Uterus (tissue), 4 donors: ENCODE data around the gene LCE3C. TPM values are rescaled to one million over a fixed set of nuclear protein-coding genes. Genes with fewer than 3 reads are reported as not detected.

ENCODE experiments used
- DNase-seq, 2 donors: peaks; one replicate each; pipeline ENCODE4 v3.0.0-alpha.2; 2019 to 2020
- H3K27ac ChIP-seq, 2 donors: fragments of 200-600 bp; sonication (generic); 1 replicate in 1 of 2; 2 replicates in 1 of 2; pipeline ENCODE4 v1.5.1; 2016 to 2018
- H3K27me3 ChIP-seq, 2 donors: fragments of 200-600 bp; sonication (generic); one replicate each; pipeline ENCODE4 v1.5.1; 2018 to 2019; ENCODE audit warnings: control low read depth in 1 of 2
- H3K36me3 ChIP-seq, 2 donors: fragments of 200-600 bp; sonication (generic); one replicate each; pipeline ENCODE4 v1.5.1; 2019; ENCODE audit warnings: control low read depth in 1 of 2
- H3K4me1 ChIP-seq, 2 donors: fragments of 200-600 bp; sonication (generic); one replicate each; pipeline ENCODE4 v1.5.1; 2018 to 2019; ENCODE audit warnings: control low read depth in 1 of 2
- H3K4me3 ChIP-seq, 2 donors: fragments of 200-600 bp; sonication (generic); 1 replicate in 1 of 2; 2 replicates in 1 of 2; pipeline ENCODE4 v1.5.1; 2018 to 2019; ENCODE audit warnings: mild to moderate bottlenecking in 1 of 2
- H3K9me3 ChIP-seq, 2 donors: fragments of 200-600 bp; sonication (generic); one replicate each; pipeline ENCODE4 v1.5.1; 2019; ENCODE audit warnings: control low read depth in 1 of 2
- POLR2A ChIP-seq, 2 donors: fragments of 450-650 bp; IDR thresholded peaks; one replicate each; pipeline ENCODE4 v1.6.1; 2016; ENCODE audit warnings: antibody characterized with exemption in 2 of 2, mild to moderate bottlenecking in 1 of 2, moderate library complexity in 1 of 2
- intact Hi-C: fragments of 100-400 bp; cut with DNase I; formaldehyde crosslinking; loops from one replicate; pipeline ENCODE4 v1.15.1; 2023; ENCODE audit warnings: low total_unique reads
- total RNA-seq, 4 donors: library from RNA; depleted of rRNA in 3 of 4; stranded (reverse); fragments of >200 nt in 3 of 4; gene quantifications; one replicate each; pipeline versions ENCODE4 v1.1.0 to v1.2.4, GENCODE V29; 2014 to 2023
- TF ChIP-seq, protein P1 (sequence below), 4 experiments: fragments of 200-600 bp in 2 of 4; fragments of 450-650 bp in 2 of 4; sonication (generic) in 2 of 4; IDR thresholded peaks; one replicate each; pipeline ENCODE4 v1.5.1; 2016 to 2019; ENCODE audit warnings: antibody characterized with exemption in 4 of 4, mild to moderate bottlenecking in 2 of 4, moderate library complexity in 1 of 4
- donor health status: DM: yes; HTN: yes; CAD: no.

LCE3C gene
- total RNA-seq, 4 donors from 2014 or later = not detected

GRCh38 chr1:152622803-152623202, 22.8 kb downstream of the LCE3C start, which contains the start of gene LCE3A:
TSS of gene LCE3A (minus strand) at chr1:152623103. CDS start at chr1:152623103, 0 bp downstream.
- Histone ChIP-seq H3K27me3 (no peaks in the 10 kb centered on the region), H3K4me1 (no peaks in the 10 kb centered on the region), H3K4me3 (no peak within 1 kb of the TSS), H3K9me3 (no peaks in the 10 kb centered on the region), H3K36me3 (no peaks in the 10 kb centered on the region), H3K27ac (no peak within 1 kb of the TSS)
- intact Hi-C loops = no loop called here
- TF ChIP-seq, protein P1, sequence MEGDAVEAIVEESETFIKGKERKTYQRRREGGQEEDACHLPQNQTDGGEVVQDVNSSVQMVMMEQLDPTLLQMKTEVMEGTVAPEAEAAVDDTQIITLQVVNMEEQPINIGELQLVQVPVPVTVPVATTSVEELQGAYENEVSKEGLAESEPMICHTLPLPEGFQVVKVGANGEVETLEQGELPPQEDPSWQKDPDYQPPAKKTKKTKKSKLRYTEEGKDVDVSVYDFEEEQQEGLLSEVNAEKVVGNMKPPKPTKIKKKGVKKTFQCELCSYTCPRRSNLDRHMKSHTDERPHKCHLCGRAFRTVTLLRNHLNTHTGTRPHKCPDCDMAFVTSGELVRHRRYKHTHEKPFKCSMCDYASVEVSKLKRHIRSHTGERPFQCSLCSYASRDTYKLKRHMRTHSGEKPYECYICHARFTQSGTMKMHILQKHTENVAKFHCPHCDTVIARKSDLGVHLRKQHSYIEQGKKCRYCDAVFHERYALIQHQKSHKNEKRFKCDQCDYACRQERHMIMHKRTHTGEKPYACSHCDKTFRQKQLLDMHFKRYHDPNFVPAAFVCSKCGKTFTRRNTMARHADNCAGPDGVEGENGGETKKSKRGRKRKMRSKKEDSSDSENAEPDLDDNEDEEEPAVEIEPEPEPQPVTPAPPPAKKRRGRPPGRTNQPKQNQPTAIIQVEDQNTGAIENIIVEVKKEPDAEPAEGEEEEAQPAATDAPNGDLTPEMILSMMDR (IDR thresholded peaks at IDR 0.05) = no peak
- TF ChIP-seq POLR2A (IDR thresholded peaks at IDR 0.05) = no peak
- DNase-seq = no peak

GRCh38 chr1:152623203-152623844, 23.3 kb downstream of the LCE3C start:
- Histone ChIP-seq H3K27me3 (no peaks in the 10 kb centered on the region), H3K4me3 (no peak overlapping the region), H3K36me3 (no peaks in the 10 kb centered on the region), H3K9me3 (no peaks in the 10 kb centered on the region), H3K4me1 (no peaks in the 10 kb centered on the region), H3K27ac (no peak overlapping the region)
- intact Hi-C loops = no loop called here
- TF ChIP-seq, protein P1 (IDR thresholded peaks at IDR 0.05) = no peak
- no peak for TF ChIP-seq POLR2A (IDR thresholded peaks at IDR 0.05)
- no peak for DNase-seq

- no peak for DNase-seq
- H3K9me3 ChIP-seq = no peaks in the 10 kb centered on the region
- no peaks in the 10 kb centered on the region for H3K4me1 ChIP-seq
- TF ChIP-seq POLR2A (IDR thresholded peaks at IDR 0.05) = no peak
- TF ChIP-seq, protein P1 (IDR thresholded peaks at IDR 0.05) = no peak
- H3K4me3 ChIP-seq = no peak overlapping the region
- H3K27me3 ChIP-seq = no peaks in the 10 kb centered on the region
- intact Hi-C loops = no loop called here
- no peaks in the 10 kb centered on the region for H3K36me3 ChIP-seq
- no peak overlapping the region for H3K27ac ChIP-seq
Measured at GRCh38 chr1:152626744-152627143, 26.7 kb downstream of the LCE3C start.

DNA sequence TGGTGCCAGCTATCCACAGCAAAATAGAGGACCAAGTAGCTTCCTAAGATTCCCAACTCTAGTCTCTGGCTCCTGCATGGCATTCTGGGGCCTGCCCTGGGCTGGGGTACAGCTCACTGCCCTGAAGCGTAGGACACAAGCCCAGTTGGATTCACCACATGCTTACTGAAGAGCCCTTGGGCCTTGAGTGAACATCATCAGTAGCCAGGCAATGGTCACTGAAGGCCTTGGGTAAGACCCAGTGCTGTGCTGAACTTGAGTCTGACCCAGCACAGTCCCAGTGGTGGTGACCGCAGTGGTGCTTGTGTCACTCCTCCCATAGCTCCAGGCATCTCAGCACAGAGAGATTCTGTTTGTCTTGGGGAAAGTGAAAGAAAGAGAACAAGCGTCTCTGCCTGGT, 30.6 kb downstream of the LCE3C start:
- Histone ChIP-seq H3K4me3 (no peak overlapping the region), H3K36me3 (no peaks in the 10 kb centered on the region), H3K27ac (no peak overlapping the region), H3K27me3 (no peaks in the 10 kb centered on the region), H3K4me1 (no peaks in the 10 kb centered on the region), H3K9me3 (no peaks in the 10 kb centered on the region)
- no peak for TF ChIP-seq POLR2A (IDR thresholded peaks at IDR 0.05)
- intact Hi-C loops = no loop called here
- DNase-seq = no peak

- DNase-seq = no peak
Measured at GRCh38 chr1:152640351-152640750, 40.3 kb downstream of the LCE3C start.

More at GRCh38 chr1:152640351-152640750, 40.3 kb downstream of the LCE3C start:
- Histone ChIP-seq H3K27ac (no peak overlapping the region), H3K27me3 (no peaks in the 10 kb centered on the region), H3K36me3 (no peaks in the 10 kb centered on the region), H3K4me1 (no peaks in the 10 kb centered on the region), H3K4me3 (no peak overlapping the region), H3K9me3 (no peaks in the 10 kb centered on the region)
- TF ChIP-seq, protein P1 (IDR thresholded peaks at IDR 0.05) = no peak
- no peak for TF ChIP-seq POLR2A (IDR thresholded peaks at IDR 0.05)
- intact Hi-C loops = no loop called here
